GDM1 (cell line): ENCODE results near the gene CHRNG.

Experiments used
- DNase-seq: peaks from one replicate; lab custom pipeline; 2025; lab: John Stamatoyannopoulos, UW

Gene CHRNG

GRCh38 chr2:232576995-232577394 lies 37.5 kb downstream of the CHRNG start:
- DNase-seq = no peak

- no peak for DNase-seq
These were observed 38.3 kb downstream of the CHRNG start for GRCh38 chr2:232577841-232578240.

GRCh38 chr2:232578626-232579025 lies 39.1 kb downstream of the CHRNG start:
- DNase-seq = no peak

- DNase-seq = no peak
These were observed 41.1 kb downstream of the CHRNG start for GRCh38 chr2:232580648-232580981.

- DNase-seq = no peak
These were observed 42.2 kb downstream of the CHRNG start for GRCh38 chr2:232581725-232582124.

GRCh38 chr2:232584238-232584637 lies 44.7 kb downstream of the CHRNG start:
- no peak for DNase-seq

- no peak for DNase-seq
These were observed 47.5 kb downstream of the CHRNG start for GRCh38 chr2:232586943-232587505.

- no peak for DNase-seq
These were observed 48.0 kb downstream of the CHRNG start for GRCh38 chr2:232587512-232587911.

- DNase-seq = no peak
These were observed 48.5 kb downstream of the CHRNG start for GRCh38 chr2:232588031-232588430.

- no peak for DNase-seq
These were observed 49.4 kb downstream of the CHRNG start for GRCh38 chr2:232588680-232589585.

- no peak for DNase-seq
These were observed 53.4 kb downstream of the CHRNG start for GRCh38 chr2:232592772-232593395.

GRCh38 chr2:232593982-232594381 lies 54.5 kb downstream of the CHRNG start:
- no peak for DNase-seq
